Measurements from ENCODE around the gene TPST1. TPM values are rescaled to one million over a fixed set of nuclear protein-coding genes. Genes with fewer than 3 reads are reported as not detected.
A peak's percentile ranks its signal among the peaks of the same experiment; 100 is the strongest.
"Not testable (repeated sequence)": the region's sequence is repeated elsewhere in the genome, so short reads cannot be mapped to it uniquely, and the experiment has no call there.

TPST1 gene
- total RNA-seq, 4 donors from 2014 or later: 31.9 to 38.3 (median 36.8) TPM

- peaks cover 0 to 6% (median 0%) of the 10 kb centered on the region in 4 donors for H3K4me1 ChIP-seq
- WGBS, 2 donors: 79 to 81% methylated on average over 7 of the region's 7 CpGs
Measured at GRCh38 chr7:66164356-66164755, 40.8 kb upstream of the TPST1 start.

GRCh38 chr7:66167773-66168387 lies 37.3 kb upstream of the TPST1 start:
- Histone ChIP-seq H3K36me3 (no peaks in the 10 kb centered on the region), H3K27ac (no peak overlapping the region), H3K27me3 (no peaks in the 10 kb centered on the region), H3K4me3 (no peak overlapping the region), H3K4me1 (peaks cover 0 to 6% (median 0%) of the 10 kb centered on the region in 4 donors), H3K9me3 (no peaks in the 10 kb centered on the region)
- TF ChIP-seq EP300 (IDR thresholded peaks at IDR 0.05) (no peak), POLR2A (IDR thresholded peaks at IDR 0.05) (no peak), CTCF (IDR thresholded peaks at IDR 0.05) (no peak)
- no peak for DNase-seq (ENCODE audit: low spot score in 2 of 2)
- 36 to 43% methylated on average over 7 of the region's 7 CpGs for WGBS, 2 donors

More at GRCh38 chr7:66164356-66164755, 40.8 kb upstream of the TPST1 start:
- no peak for DNase-seq (ENCODE audit: low spot score in 2 of 2)
- TF ChIP-seq EP300 (IDR thresholded peaks at IDR 0.05) (no peak), POLR2A (IDR thresholded peaks at IDR 0.05) (no peak), CTCF (IDR thresholded peaks at IDR 0.05) (no peak)
- H3K36me3 ChIP-seq: peaks cover 0 to 10% (median 0%) of the 10 kb centered on the region in 3 donors
- no peak overlapping the region for H3K4me3 ChIP-seq
- H3K9me3 ChIP-seq: peaks cover 0 to 11% (median 0%) of the 10 kb centered on the region in 4 donors
- H3K27me3 ChIP-seq: no peaks in the 10 kb centered on the region
- no peak overlapping the region for H3K27ac ChIP-seq

- no peak for DNase-seq (ENCODE audit: low spot score in 2 of 2)
- H3K27ac ChIP-seq: no peak overlapping the region
- 87 to 93% methylated on average over 2 of the region's 2 CpGs for WGBS, 2 donors
- no peaks in the 10 kb centered on the region for H3K36me3 ChIP-seq
- no peaks in the 10 kb centered on the region for H3K27me3 ChIP-seq
- H3K4me3 ChIP-seq: no peak overlapping the region
- H3K4me1 ChIP-seq: peaks cover 0 to 6% (median 0%) of the 10 kb centered on the region in 4 donors
- H3K9me3 ChIP-seq: no peaks in the 10 kb centered on the region
- no peak for TF ChIP-seq POLR2A (IDR thresholded peaks at IDR 0.05)
- no peak for TF ChIP-seq CTCF (IDR thresholded peaks at IDR 0.05)
- no peak for TF ChIP-seq EP300 (IDR thresholded peaks at IDR 0.05)
Measured at GRCh38 chr7:66169616-66170015, 35.5 kb upstream of the TPST1 start.

- peak overlapping the region in 1 of 4 donors; percentile 69 for H3K27ac ChIP-seq
Measured at GRCh38 chr7:66170309-66171231, 34.6 kb upstream of the TPST1 start.

GRCh38 chr7:66172536-66173401 lies 32.4 kb upstream of the TPST1 start:
- not testable (repeated sequence) for H3K36me3 ChIP-seq; H3K27ac ChIP-seq; H3K27me3 ChIP-seq; DNase-seq (ENCODE audit: low spot score in 2 of 2); H3K4me3 ChIP-seq; H3K9me3 ChIP-seq; H3K4me1 ChIP-seq
- 64 to 67% methylated on average over 9 of the region's 9 CpGs for WGBS, 2 donors

More at GRCh38 chr7:66170309-66171231, 34.6 kb upstream of the TPST1 start:
- no peaks in the 10 kb centered on the region for H3K36me3 ChIP-seq
- H3K4me3 ChIP-seq: no peak overlapping the region
- no peaks in the 10 kb centered on the region for H3K27me3 ChIP-seq
- H3K4me1 ChIP-seq: peaks cover 0 to 6% (median 0%) of the 10 kb centered on the region in 4 donors
- H3K9me3 ChIP-seq: no peaks in the 10 kb centered on the region
- DNase-seq (ENCODE audit: low spot score in 2 of 2): peak; percentile 33 to 66
- TF ChIP-seq EP300 (IDR thresholded peaks at IDR 0.05) (peak in 1 of 2 donors; percentile 39), CTCF (IDR thresholded peaks at IDR 0.05) (no peak), POLR2A (IDR thresholded peaks at IDR 0.05) (no peak)
- WGBS, 2 donors: 35 to 40% methylated on average over 16 of the region's 16 CpGs
